NK-92 (cell line): ENCODE data around the gene LNX1.

ENCODE experiments used
- DNase-seq: peaks from one replicate; lab custom pipeline; 2025; ENCODE audit not compliant: unreplicated experiment; lab: John Stamatoyannopoulos, UW

LNX1 gene

DNA sequence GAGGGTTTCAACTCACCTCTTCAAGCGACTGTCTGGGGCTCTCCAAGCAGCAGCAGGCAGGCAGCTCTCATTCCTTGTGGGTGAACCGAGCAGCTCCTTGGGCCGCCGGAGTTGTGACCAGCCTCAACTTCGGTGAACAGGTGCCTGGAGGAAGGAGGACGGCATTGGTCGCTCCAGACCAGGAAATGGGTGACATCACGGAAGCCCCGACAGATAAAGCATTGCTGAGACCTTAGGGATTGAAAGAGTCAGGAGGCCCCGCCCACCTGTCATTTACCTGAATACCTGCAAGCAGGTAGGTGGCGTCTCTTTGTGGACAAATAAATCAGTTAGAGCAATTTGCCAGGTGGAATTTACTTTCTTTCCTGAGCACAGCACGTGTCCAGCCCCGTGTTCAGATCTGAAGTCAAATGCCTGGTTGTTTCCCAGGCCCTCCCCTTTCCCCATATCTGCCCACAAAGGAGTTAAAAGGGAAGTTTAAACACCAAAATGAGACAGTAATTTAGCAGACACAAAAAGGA lies at the start of gene LNX1:
TSS of gene LNX1 (minus strand) at position 115 of the 521 bp plus-strand sequence. CDS start 17,484 bp downstream, outside the sequence.
- no peak for DNase-seq

GRCh38 chr4:53640576-53641453 lies 49.5 kb upstream of the LNX1 start:
- DNase-seq, result no peak

DNA sequence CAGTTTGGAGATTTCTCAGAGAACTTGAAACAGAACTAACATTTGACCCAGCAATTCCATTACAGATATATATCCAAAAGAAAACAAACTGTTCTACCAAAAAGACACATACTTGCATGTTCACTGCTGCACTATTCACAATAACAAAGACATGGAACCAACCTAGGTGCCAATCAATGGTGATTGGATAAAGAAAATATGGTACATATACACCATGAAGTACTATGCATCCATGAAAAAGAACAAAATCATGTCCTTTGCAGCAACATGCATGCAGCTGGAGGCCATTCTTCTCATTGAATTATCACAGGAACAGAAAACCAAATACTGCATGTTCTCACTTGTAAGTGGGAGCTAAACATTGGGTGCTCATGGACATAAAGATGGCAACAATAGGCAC lies 47.6 kb upstream of the LNX1 start:
- DNase-seq, result no peak

DNA sequence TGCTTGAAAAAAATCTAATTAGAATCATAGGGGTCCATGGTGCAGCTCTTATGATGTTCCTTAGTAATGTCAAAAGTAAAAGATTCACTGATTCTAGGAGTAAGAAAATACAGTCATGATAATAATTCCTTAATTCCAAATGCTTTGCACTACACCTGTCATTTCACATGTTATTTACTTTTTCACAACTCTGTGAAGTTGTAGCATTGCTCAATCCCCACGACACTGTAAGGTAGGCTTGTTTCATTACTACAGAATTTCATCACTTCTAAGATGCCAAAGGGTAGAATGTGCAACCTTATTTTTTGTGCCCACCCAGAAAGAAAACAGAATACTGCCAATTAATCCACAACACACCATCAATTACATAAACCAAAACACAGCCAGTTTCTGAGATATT lies 46.1 kb upstream of the LNX1 start:
- no peak for DNase-seq

DNA sequence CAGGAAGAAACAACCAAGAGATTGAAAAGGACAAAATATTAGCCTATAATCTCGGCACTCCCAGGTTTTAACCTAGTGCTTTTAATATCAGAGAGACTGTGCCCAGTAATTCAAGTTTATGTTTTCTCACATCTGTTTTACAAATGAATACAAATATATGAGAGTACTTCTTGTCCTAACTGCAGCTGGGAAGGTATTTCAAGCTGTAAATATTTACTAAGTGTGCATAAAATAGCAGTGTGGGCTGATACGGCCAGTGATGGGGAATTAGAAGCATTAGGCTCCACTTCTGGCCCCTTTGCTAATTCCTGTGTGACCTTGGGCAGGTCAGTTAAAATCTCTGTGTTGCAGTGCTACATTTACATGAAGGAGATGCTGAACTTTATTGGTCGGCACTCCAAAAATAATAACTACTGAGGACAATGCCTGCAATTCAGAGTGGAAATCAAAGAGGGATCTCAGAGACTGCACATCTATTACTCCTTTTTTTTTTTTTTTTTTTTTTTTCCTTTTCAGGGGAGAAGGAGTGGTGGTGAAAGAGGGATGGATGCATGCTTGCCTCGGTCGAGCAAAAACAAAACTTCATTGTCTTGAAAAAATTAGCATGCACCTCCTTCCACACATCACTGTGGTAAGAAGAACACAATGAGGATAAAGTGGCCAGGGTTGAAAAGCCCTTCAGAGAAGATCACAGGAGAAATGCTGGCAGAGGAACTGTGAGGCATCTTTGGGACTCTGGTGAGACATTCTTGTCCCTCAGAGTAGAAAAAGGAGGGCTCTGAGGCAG lies 44.6 kb upstream of the LNX1 start:
- DNase-seq, result no peak

DNA sequence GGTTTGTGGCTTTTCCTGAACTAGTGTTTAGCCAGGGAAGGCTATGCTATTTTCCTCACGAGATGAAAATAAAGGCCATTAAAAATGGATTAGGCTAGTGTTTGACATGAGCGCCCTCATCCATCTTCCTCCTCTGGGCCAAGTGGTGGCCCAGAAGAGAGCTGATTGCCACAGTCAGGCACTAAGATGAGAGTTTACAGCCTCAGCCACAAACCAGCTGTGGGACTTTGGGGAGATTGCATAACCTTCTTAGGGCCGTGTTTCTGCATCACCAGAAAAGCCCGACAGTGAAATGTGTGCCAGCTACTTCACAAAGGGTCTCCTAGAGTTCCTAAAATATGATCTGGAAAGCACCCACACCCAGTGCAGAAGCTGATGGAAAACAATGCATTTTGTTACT lies 42.3 kb upstream of the LNX1 start:
- no peak for DNase-seq

GRCh38 chr4:53629296-53629695 lies 38.0 kb upstream of the LNX1 start:
- DNase-seq, result no peak

- no peak for DNase-seq
Observed at GRCh38 chr4:53626491-53626890, 35.2 kb upstream of the LNX1 start.

DNA sequence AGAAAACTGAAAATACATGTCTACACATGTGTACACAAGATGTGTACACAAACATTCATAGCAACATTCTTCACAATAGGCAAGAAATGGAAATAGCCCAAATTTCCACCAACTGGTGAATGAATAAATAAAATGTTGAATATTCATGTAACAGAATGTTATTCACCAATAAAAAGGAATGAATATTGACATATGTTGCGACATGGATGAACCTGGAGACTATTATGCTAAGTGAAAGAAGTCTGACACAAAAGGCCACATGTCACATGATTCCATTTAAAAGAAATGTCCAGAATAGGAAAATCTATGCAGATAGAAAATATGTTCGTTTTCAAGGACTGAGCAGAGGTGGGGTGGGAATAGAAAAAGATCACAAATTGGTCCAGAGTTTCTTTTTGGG lies 34.6 kb upstream of the LNX1 start:
- DNase-seq, result no peak

- no peak for DNase-seq
Observed at GRCh38 chr4:53622739-53623151, 31.5 kb upstream of the LNX1 start.

DNA sequence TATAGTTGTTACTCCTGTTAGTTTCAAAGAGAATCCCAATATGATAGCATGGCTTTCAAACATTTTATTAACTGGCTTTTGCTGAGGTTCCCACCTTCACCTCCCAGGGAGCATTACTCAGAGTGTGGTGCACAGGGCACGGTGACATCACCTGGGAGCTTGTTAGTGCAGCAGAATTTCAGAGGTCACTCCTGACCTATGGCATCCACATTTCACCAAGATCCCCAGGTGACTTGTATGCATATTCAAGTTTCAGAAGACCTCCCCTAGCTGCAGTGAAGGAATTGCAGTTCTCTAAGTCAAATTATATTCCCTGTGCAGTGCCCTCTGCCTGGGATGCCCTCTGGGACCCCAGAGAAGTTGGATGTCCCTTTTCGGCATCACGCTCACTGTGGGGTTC lies 29.7 kb upstream of the LNX1 start:
- DNase-seq, result no peak

DNA sequence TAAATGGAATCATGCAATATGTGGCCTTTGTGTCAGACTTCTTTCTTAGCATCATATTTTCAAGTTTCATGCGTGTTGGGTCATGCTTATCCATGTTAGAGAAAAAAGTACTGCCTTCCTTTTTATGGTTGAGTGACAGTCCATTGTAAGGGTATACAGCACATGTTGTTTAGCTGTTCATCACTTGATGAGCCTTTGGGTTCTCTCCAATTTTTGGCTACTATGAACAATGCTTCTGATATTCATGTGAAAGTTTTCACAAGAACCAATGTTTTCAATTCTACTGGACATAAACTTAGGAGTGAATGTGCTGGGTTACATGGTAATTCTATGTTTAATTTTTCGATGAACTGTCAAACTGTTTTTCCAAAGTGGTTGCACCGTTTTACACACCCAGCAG lies 28.1 kb upstream of the LNX1 start:
- no peak for DNase-seq

DNA sequence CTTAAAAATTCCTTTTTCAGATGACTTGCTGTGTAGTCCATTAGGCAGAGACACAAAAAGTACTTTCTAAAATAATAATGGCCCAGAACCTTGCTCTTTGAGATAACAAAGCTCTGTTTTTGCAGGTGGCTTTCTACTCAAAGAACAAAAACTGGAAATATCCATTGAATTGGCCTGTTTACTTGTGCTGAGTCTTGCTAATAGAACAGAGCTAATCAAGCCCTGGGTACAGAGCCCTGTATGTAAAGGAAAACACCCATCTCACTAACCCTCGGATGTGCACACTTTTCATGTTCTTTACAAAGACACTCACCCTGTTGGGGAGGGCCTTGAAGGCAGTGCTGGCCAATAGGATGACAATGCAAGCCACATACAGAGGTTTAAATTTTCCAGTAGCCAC lies 27.0 kb upstream of the LNX1 start:
- DNase-seq, result no peak

GRCh38 chr4:53617101-53617680 lies 25.9 kb upstream of the LNX1 start:
- no peak for DNase-seq

GRCh38 chr4:53616219-53616618 lies 24.9 kb upstream of the LNX1 start:
- DNase-seq, result no peak

- DNase-seq, result no peak
Observed at GRCh38 chr4:53614591-53614990, 23.3 kb upstream of the LNX1 start.

- DNase-seq, result no peak
Observed at GRCh38 chr4:53613428-53613827, 22.1 kb upstream of the LNX1 start.

- no peak for DNase-seq
Observed at GRCh38 chr4:53608649-53609048, 17.4 kb upstream of the LNX1 start.

DNA sequence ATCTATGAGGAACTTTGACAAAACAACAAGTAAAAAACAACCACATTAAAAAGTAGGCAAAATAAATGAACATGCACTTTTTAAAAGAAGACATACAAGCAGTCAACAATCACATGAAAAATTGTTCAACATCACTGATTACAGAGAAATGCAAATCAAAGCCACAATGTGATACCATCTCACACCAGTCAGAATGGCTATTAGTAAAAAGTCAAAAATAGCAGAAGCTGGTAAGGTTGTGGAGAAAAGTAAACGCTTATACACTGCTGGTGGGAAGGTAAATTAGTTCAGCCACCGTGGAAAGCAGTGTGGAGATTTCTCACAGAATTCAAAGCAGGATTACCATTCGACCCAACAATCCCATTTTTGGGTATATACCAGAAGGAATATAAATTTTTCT lies 17.0 kb upstream of the LNX1 start:
- no peak for DNase-seq

GRCh38 chr4:53605783-53606182 lies 14.5 kb upstream of the LNX1 start:
- no peak for DNase-seq

DNA sequence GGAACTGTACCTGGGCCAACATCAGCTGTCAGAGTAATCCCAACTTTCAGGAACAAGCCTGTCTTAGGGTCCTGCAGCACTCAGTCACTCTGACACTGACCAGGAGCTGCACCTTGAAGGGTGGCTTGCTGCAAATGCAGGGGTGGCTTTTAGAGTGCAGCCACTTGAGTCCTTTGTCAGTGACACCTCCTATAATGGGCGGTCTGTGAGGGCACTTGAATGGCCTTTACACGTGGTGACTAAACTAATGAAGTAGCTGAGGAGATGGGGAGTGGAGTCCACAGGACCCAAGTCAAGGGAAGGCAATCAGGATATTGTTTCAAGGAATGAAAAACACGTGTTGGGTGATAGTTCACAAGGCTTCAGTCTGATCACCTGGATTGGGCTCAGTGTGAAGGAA lies 11.1 kb upstream of the LNX1 start:
- no peak for DNase-seq
